ENCODE results near the gene SENP3.

SENP3 gene

DNA sequence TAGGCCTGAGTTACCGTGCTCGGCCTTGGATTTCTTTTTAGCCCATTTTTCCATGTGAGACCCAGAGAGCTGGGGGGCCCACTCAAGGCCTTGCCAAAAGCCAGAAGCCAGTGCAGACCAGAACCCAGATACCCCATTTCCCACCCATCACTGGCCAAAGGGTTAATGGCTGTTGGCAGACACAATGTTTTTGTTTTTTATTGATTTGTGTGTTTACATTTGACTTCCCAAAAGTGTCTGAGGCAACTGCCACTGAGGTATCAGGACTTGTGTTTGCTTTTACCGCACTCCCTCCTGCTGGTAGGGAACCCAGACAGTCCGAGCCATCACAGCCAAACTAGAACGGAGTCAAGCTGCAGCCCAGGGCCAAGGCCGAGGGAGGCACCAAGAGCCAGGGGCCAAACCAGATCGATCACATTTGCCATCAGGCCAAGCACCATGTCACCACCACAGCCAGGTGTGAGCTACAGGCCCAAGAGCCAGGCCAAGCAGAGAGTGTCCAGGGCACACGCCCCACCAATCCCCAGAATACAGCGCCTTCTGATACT, 20.6 kb upstream of the SENP3 start:
- Histone ChIP-seq H3K9me3 (replicated peaks; ENCODE audit: low read length) (peaks cover 11% of the 10 kb centered on the region), H3K36me3 (ENCODE audit: insufficient read depth, low read length) (no peaks in the 10 kb centered on the region), H3K27me3 (ENCODE audit: control insufficient read depth, insufficient read depth, low read length) (peaks cover 16% of the 10 kb centered on the region), H3K4me2 (ENCODE audit: low read length) (no peak overlapping the region), H3K4me3 (ENCODE audit: low read length) (no peak overlapping the region), H3K4me1 (ENCODE audit: control insufficient read depth, insufficient read depth, low read length) (no peaks in the 10 kb centered on the region), H3K9ac (ENCODE audit: low read depth, low read length) (no peak overlapping the region)

DNA sequence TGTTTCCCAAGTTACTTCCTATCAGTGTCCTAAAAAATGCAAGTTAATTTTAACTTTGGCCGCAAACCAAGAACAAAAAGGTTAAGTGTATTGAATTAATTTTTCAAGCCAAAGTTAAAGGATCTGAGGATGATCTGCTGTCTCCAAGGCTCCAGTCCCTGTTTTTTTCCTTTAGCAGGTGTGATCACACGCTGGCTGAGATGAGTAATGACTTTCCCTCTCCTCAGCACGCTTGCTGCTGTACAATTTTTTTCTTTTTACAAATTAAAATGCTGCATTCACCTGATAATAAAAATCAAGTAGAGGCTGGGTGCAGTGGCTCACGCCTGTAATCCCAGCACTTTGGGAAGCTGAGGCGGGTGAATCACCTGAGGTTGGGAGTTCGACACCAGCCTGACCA, 16.8 kb upstream of the SENP3 start:
- Histone ChIP-seq H3K9ac (ENCODE audit: low read depth, low read length) (no peak overlapping the region), H3K27me3 (ENCODE audit: control insufficient read depth, insufficient read depth, low read length) (peaks cover 16% of the 10 kb centered on the region), H3K36me3 (ENCODE audit: insufficient read depth, low read length) (no peaks in the 10 kb centered on the region), H3K4me2 (ENCODE audit: low read length) (no peak overlapping the region), H3K4me1 (ENCODE audit: control insufficient read depth, insufficient read depth, low read length) (peaks cover 14% of the 10 kb centered on the region), H3K4me3 (ENCODE audit: low read length) (no peak overlapping the region), H3K9me3 (replicated peaks; ENCODE audit: low read length) (no peaks in the 10 kb centered on the region)

DNA sequence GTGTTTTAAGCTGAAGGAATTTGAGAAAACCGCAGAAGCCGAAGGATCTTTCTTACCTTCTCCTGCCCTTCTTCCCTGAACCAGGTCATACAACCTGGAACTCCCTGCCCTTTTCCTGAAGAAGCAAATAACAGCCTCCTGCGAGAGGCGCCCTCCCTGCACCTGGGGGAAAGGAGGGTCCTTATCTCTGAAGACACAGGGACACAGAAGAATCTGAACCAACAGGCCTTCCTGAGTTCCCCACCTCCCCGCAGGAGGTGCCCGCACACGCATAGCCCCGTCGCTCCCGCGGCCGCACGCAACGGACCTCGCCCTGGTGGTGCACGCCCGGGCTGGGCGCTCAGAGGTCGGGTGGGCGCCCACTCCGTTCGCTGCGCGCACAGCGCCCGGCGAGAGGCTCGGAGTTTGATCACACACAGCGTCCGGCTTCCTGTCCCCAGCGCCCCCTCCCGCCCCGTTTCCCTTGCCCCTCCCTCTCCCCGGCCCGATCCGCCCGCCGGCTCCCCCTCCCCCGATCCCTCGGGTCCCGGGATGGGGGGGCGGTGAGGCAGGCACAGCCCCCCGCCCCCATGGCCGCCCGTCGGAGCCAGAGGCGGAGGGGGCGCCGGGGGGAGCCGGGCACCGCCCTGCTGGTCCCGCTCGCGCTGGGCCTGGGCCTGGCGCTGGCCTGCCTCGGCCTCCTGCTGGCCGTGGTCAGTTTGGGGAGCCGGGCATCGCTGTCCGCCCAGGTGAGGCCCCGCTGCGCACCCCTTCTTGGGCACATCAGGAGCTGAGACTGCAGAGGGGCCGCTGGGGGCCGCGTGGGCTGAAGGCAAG, 12.9 kb upstream of the SENP3 start, which contains the start of gene TNFSF12:
TSS of gene TNFSF12 (plus strand) at position 474 of the 816 bp plus-strand sequence. CDS start at position 570, 96 bp downstream.
- Histone ChIP-seq H3K36me3 (ENCODE audit: insufficient read depth, low read length) (no peaks in the 10 kb centered on the region), H3K9ac (ENCODE audit: low read depth, low read length) (peak within 1 kb of the TSS; percentile 83), H3K4me2 (ENCODE audit: low read length) (peak within 1 kb of the TSS; percentile 95), H3K9me3 (replicated peaks; ENCODE audit: low read length) (no peaks in the 10 kb centered on the region), H3K4me3 (ENCODE audit: low read length) (peak within 1 kb of the TSS; percentile 85), H3K27me3 (ENCODE audit: control insufficient read depth, insufficient read depth, low read length) (peaks cover 1% of the 10 kb centered on the region), H3K4me1 (ENCODE audit: control insufficient read depth, insufficient read depth, low read length) (peaks cover 17% of the 10 kb centered on the region)

DNA sequence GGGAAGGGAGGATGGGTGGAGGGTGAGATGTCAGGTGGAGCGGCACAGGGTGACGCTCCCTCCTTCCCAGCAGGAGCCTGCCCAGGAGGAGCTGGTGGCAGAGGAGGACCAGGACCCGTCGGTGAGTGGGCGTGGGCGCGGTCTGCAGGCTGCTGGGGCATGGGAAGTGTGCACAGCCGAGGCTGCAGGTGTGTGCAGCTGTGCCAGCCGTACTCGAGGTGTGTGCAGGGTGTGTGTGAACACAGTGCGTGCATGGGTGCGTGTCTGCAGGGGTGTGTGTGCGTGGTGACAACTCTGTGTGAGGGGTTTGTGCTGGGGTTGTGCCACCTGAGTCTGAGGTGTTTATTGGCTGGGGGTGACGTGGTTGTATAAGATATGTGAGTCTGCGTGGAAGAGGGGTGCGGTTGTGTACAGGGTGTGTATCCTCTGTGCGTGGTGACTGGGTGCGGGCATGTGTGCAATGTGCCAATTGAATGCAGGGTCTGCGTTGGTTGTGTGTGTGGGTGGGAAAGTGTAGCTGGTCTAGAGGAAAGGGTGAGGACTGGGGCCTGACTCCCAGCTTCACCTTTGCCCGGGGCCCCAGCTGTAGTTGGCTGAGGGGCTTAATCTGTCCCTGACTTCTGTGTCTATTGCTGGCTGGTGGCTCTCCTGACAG, 12.2 kb upstream of the SENP3 start:
- no peaks in the 10 kb centered on the region for H3K36me3 ChIP-seq (ENCODE audit: insufficient read depth, low read length)
- H3K4me2 ChIP-seq (ENCODE audit: low read length): peak overlapping the region; percentile 95
- no peaks in the 10 kb centered on the region for H3K27me3 ChIP-seq (ENCODE audit: control insufficient read depth, insufficient read depth, low read length)
- no peaks in the 10 kb centered on the region for H3K9me3 ChIP-seq (replicated peaks; ENCODE audit: low read length)
- peak overlapping the region; percentile 83 for H3K9ac ChIP-seq (ENCODE audit: low read depth, low read length)
- H3K4me1 ChIP-seq (ENCODE audit: control insufficient read depth, insufficient read depth, low read length): peaks cover 17% of the 10 kb centered on the region
- H3K4me3 ChIP-seq (ENCODE audit: low read length): peak overlapping the region; percentile 85

DNA sequence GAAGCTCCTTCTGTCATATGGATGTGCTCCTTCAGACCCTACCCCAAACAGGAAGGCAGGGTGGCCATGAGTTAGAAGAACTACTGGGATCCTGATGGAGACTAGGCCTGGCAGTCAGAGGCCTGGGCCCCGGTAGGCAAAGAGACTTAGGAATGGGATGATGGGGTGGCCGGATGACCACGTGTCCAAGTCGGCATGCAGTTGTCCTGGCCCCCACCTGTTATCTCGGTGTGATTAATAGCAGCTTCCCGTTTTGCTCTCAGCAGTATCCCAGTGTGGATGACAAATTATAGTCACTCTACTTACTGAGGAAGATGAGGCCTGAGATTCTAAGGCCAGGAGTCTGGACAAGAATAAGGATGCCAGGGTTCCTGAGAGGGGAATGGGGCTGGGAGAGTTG, 11.4 kb upstream of the SENP3 start:
- Histone ChIP-seq H3K9me3 (replicated peaks; ENCODE audit: low read length) (no peaks in the 10 kb centered on the region), H3K4me3 (ENCODE audit: low read length) (no peak overlapping the region), H3K4me2 (ENCODE audit: low read length) (no peak overlapping the region), H3K4me1 (ENCODE audit: control insufficient read depth, insufficient read depth, low read length) (peaks cover 17% of the 10 kb centered on the region), H3K36me3 (ENCODE audit: insufficient read depth, low read length) (no peaks in the 10 kb centered on the region), H3K27me3 (ENCODE audit: control insufficient read depth, insufficient read depth, low read length) (no peaks in the 10 kb centered on the region), H3K9ac (ENCODE audit: low read depth, low read length) (no peak overlapping the region)

DNA sequence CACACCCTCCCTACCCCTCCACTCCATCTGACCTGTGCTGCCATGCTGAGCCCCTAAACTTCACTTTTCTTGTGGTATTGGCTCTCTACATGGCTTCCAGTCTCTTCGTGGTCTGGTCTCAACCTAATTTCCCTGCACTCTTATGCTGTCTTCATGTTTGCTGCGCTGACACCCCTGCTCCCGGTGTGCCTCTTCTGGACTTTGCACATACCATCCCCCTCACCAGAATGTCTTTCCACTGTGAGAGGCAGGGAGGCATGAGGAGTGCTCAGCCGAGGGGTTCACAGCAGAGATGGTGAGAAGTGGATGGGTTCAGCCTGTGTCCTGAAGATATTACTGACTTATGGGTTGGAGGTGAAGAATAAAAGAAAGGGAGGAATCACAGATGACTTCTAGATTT, 10.3 kb upstream of the SENP3 start:
- no peak overlapping the region for H3K9ac ChIP-seq (ENCODE audit: low read depth, low read length)
- no peaks in the 10 kb centered on the region for H3K36me3 ChIP-seq (ENCODE audit: insufficient read depth, low read length)
- H3K4me1 ChIP-seq (ENCODE audit: control insufficient read depth, insufficient read depth, low read length): peaks cover 17% of the 10 kb centered on the region
- H3K9me3 ChIP-seq (replicated peaks; ENCODE audit: low read length): no peaks in the 10 kb centered on the region
- H3K4me2 ChIP-seq (ENCODE audit: low read length): no peak overlapping the region
- H3K4me3 ChIP-seq (ENCODE audit: low read length): no peak overlapping the region
- H3K27me3 ChIP-seq (ENCODE audit: control insufficient read depth, insufficient read depth, low read length): no peaks in the 10 kb centered on the region

DNA sequence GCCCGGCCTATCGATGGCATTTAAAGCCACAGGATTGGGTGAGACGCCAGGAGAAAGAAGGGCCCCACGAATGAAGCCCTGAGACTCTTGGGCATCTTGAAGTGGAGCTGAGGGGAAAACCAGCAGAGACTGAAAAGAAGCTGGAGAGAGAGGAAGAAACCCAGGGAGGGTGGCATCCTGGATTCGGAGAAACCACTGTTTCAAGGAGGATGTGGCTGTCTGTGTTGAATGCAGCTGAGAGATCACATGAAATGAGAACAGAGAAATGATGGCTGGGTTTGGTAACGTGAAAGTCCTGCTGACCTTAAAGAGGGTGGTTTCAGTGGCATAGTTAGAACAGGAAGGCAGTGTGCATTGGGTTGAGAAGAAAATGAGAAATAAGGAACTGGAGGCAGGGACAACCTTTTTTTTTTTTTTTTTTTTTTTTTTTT, 9.1 kb upstream of the SENP3 start:
- H3K9ac ChIP-seq (ENCODE audit: low read depth, low read length): no peak overlapping the region
- peaks cover 17% of the 10 kb centered on the region for H3K4me1 ChIP-seq (ENCODE audit: control insufficient read depth, insufficient read depth, low read length)
- H3K27me3 ChIP-seq (ENCODE audit: control insufficient read depth, insufficient read depth, low read length): no peaks in the 10 kb centered on the region
- H3K9me3 ChIP-seq (replicated peaks; ENCODE audit: low read length): no peaks in the 10 kb centered on the region
- no peak overlapping the region for H3K4me2 ChIP-seq (ENCODE audit: low read length)
- no peak overlapping the region for H3K4me3 ChIP-seq (ENCODE audit: low read length)
- H3K36me3 ChIP-seq (ENCODE audit: insufficient read depth, low read length): no peaks in the 10 kb centered on the region

DNA sequence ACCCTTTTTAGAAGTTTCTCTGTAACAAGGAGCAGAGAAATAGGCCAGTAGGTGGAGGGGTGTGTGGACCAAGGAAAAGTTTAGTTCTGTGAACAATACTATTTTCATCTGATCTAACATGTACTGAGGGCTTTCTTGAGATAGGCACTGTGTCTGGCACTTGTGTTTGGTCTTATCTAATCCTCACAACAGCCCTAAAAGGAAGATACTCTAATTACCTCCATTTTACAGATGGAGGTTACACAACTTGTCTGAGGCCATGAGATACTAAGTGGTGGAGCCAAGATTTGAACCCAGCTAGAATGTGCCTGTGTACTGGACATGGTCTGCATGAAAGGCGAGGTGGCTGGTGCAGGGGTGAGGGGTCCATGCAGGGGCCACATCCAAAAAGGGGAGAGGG, 8.4 kb upstream of the SENP3 start:
- H3K4me1 ChIP-seq (ENCODE audit: control insufficient read depth, insufficient read depth, low read length): peaks cover 22% of the 10 kb centered on the region
- H3K4me3 ChIP-seq (ENCODE audit: low read length): no peak overlapping the region
- H3K9me3 ChIP-seq (replicated peaks; ENCODE audit: low read length): no peaks in the 10 kb centered on the region
- H3K4me2 ChIP-seq (ENCODE audit: low read length): no peak overlapping the region
- H3K9ac ChIP-seq (ENCODE audit: low read depth, low read length): no peak overlapping the region
- no peaks in the 10 kb centered on the region for H3K36me3 ChIP-seq (ENCODE audit: insufficient read depth, low read length)
- no peaks in the 10 kb centered on the region for H3K27me3 ChIP-seq (ENCODE audit: control insufficient read depth, insufficient read depth, low read length)

DNA sequence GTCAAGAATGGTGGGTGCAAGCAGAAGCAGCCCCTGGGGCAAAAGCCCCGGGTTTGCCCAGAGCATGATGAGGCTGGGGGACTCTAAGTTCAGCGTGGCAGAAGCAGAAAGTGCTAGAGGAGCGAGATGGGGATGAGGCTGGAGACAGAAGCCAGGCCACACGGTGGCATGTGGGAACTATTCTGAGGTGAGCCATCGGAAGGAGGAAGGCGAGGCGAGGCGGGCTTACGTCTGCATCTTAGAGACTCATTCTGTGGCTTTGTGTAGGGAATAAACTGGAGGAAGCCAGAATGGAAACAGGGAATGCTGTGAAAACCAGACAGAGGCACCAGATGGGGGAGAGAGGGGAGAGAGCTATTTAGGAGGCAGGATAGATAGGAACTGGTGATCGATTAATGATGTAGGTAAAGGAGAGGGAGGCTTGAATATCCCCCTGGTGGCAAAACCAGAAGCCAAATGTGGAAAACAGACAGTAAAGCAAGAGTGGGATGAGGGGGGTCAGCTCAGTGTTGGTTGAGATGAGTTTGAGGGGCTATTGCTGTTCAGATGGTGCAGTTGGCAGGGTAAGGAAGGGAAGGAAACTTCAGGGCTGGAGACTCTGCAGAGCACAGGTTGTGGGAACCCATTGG, 6.3 kb upstream of the SENP3 start:
- no peaks in the 10 kb centered on the region for H3K27me3 ChIP-seq (ENCODE audit: control insufficient read depth, insufficient read depth, low read length)
- no peaks in the 10 kb centered on the region for H3K36me3 ChIP-seq (ENCODE audit: insufficient read depth, low read length)
- H3K4me2 ChIP-seq (ENCODE audit: low read length): no peak overlapping the region
- no peak overlapping the region for H3K4me3 ChIP-seq (ENCODE audit: low read length)
- no peak overlapping the region for H3K9ac ChIP-seq (ENCODE audit: low read depth, low read length)
- peaks cover 20% of the 10 kb centered on the region for H3K4me1 ChIP-seq (ENCODE audit: control insufficient read depth, insufficient read depth, low read length)
- H3K9me3 ChIP-seq (replicated peaks; ENCODE audit: low read length): no peaks in the 10 kb centered on the region

DNA sequence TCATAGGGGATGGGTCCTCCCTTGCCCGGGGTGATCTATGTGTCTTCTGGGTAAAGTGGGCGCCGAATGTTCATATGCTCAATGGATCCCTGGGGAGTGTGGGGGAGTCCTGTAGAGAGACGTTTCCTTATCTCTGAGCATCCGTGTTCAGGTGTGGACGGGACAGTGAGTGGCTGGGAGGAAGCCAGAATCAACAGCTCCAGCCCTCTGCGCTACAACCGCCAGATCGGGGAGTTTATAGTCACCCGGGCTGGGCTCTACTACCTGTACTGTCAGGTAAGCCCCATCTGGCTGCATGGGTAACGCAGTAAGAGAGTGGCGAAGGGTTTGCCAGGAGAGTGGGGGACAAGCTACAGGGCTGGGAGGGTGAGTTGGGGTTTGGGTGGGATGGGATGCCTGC, 5.1 kb upstream of the SENP3 start:
- no peaks in the 10 kb centered on the region for H3K36me3 ChIP-seq (ENCODE audit: insufficient read depth, low read length)
- H3K4me2 ChIP-seq (ENCODE audit: low read length): no peak overlapping the region
- no peaks in the 10 kb centered on the region for H3K9me3 ChIP-seq (replicated peaks; ENCODE audit: low read length)
- no peak overlapping the region for H3K9ac ChIP-seq (ENCODE audit: low read depth, low read length)
- peaks cover 25% of the 10 kb centered on the region for H3K4me1 ChIP-seq (ENCODE audit: control insufficient read depth, insufficient read depth, low read length)
- H3K4me3 ChIP-seq (ENCODE audit: low read length): no peak overlapping the region
- no peaks in the 10 kb centered on the region for H3K27me3 ChIP-seq (ENCODE audit: control insufficient read depth, insufficient read depth, low read length)

DNA sequence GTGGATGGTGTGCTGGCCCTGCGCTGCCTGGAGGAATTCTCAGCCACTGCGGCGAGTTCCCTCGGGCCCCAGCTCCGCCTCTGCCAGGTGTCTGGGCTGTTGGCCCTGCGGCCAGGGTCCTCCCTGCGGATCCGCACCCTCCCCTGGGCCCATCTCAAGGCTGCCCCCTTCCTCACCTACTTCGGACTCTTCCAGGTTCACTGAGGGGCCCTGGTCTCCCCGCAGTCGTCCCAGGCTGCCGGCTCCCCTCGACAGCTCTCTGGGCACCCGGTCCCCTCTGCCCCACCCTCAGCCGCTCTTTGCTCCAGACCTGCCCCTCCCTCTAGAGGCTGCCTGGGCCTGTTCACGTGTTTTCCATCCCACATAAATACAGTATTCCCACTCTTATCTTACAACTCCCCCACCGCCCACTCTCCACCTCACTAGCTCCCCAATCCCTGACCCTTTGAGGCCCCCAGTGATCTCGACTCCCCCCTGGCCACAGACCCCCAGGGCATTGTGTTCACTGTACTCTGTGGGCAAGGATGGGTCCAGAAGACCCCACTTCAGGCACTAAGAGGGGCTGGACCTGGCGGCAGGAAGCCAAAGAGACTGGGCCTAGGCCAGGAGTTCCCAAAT, 4.5 kb upstream of the SENP3 start:
- H3K4me3 ChIP-seq (ENCODE audit: low read length): no peak overlapping the region
- H3K9me3 ChIP-seq (replicated peaks; ENCODE audit: low read length): no peaks in the 10 kb centered on the region
- peaks cover 25% of the 10 kb centered on the region for H3K4me1 ChIP-seq (ENCODE audit: control insufficient read depth, insufficient read depth, low read length)
- H3K4me2 ChIP-seq (ENCODE audit: low read length): no peak overlapping the region
- H3K9ac ChIP-seq (ENCODE audit: low read depth, low read length): no peak overlapping the region
- no peaks in the 10 kb centered on the region for H3K27me3 ChIP-seq (ENCODE audit: control insufficient read depth, insufficient read depth, low read length)
- H3K36me3 ChIP-seq (ENCODE audit: insufficient read depth, low read length): no peaks in the 10 kb centered on the region
